ENCODE results near the gene GABRR3.

Gene GABRR3

GRCh38 chr3:97979610-97980009, 55.5 kb downstream of the GABRR3 start:
- Histone ChIP-seq H3K9me3 (ENCODE audit: insufficient read depth, low read length) (no peaks in the 10 kb centered on the region), H3K79me2 (ENCODE audit: insufficient read depth, low read length) (no peaks in the 10 kb centered on the region), H3K9ac (ENCODE audit: low read length) (no peak overlapping the region), H3K27ac (ENCODE audit: low read depth, low read length) (no peak overlapping the region), H3K4me2 (ENCODE audit: low read depth, low read length, poor library complexity, severe bottlenecking) (no peak overlapping the region), H3K4me3 (ENCODE audit: insufficient read depth, low read length, poor library complexity, severe bottlenecking) (no peak overlapping the region), H4K20me1 (ENCODE audit: low read depth, low read length) (no peaks in the 10 kb centered on the region), H3K36me3 (ENCODE audit: low read length) (no peaks in the 10 kb centered on the region), H3F3A (ENCODE audit: insufficient read depth) (no peaks in the 10 kb centered on the region), H2AFZ (ENCODE audit: low read depth, low read length, severe bottlenecking) (no peak overlapping the region), H3K9me2 (replicated peaks; ENCODE audit: insufficient read depth, low read length) (no peaks in the 10 kb centered on the region), H3K27me3 (ENCODE audit: low read length) (no peaks in the 10 kb centered on the region)
- no peak for TF ChIP-seq CTCF (IDR thresholded peaks at IDR 0.05; ENCODE audit: insufficient read depth, low read length, poor library complexity, severe bottlenecking)
- TF ChIP-seq EZH2phosphoT487 (conservative IDR thresholded peaks at IDR 0.05; ENCODE audit: low read length): no peak

- H4K20me1 ChIP-seq (ENCODE audit: low read depth, low read length): no peaks in the 10 kb centered on the region
- no peak overlapping the region for H3K27ac ChIP-seq (ENCODE audit: low read depth, low read length)
- H2AFZ ChIP-seq (ENCODE audit: low read depth, low read length, severe bottlenecking): no peak overlapping the region
- H3K9me2 ChIP-seq (replicated peaks; ENCODE audit: insufficient read depth, low read length): no peaks in the 10 kb centered on the region
- TF ChIP-seq EZH2phosphoT487 (conservative IDR thresholded peaks at IDR 0.05; ENCODE audit: low read length) (no peak), CTCF (IDR thresholded peaks at IDR 0.05; ENCODE audit: insufficient read depth, low read length, poor library complexity, severe bottlenecking) (peak; percentile 10)
- H3K9me3 ChIP-seq (ENCODE audit: insufficient read depth, low read length): no peaks in the 10 kb centered on the region
- no peaks in the 10 kb centered on the region for H3K27me3 ChIP-seq (ENCODE audit: low read length)
- H3K4me3 ChIP-seq (ENCODE audit: insufficient read depth, low read length, poor library complexity, severe bottlenecking): no peak overlapping the region
- no peak overlapping the region for H3K4me2 ChIP-seq (ENCODE audit: low read depth, low read length, poor library complexity, severe bottlenecking)
- H3K36me3 ChIP-seq (ENCODE audit: low read length): no peaks in the 10 kb centered on the region
- H3K9ac ChIP-seq (ENCODE audit: low read length): no peak overlapping the region
- 0 out of 2 replicates have a peak, but pooled peaks cover 4% of the 10 kb centered on the region for H3F3A ChIP-seq (ENCODE audit: insufficient read depth)
- peaks cover 13% of the 10 kb centered on the region for H3K79me2 ChIP-seq (ENCODE audit: insufficient read depth, low read length)
Measured at GRCh38 chr3:97975466-97975865, 59.6 kb downstream of the GABRR3 start.

- Histone ChIP-seq H3K79me2 (ENCODE audit: insufficient read depth, low read length) (peaks cover 18% of the 10 kb centered on the region), H3F3A (ENCODE audit: insufficient read depth) (peaks cover 9% of the 10 kb centered on the region; the same call in 1 of the 2 replicates), H3K9ac (ENCODE audit: low read length) (no peak overlapping the region), H3K9me3 (ENCODE audit: insufficient read depth, low read length) (no peaks in the 10 kb centered on the region), H3K27me3 (ENCODE audit: low read length) (no peaks in the 10 kb centered on the region), H3K4me3 (ENCODE audit: insufficient read depth, low read length, poor library complexity, severe bottlenecking) (no peak overlapping the region), H3K9me2 (replicated peaks; ENCODE audit: insufficient read depth, low read length) (no peaks in the 10 kb centered on the region), H4K20me1 (ENCODE audit: low read depth, low read length) (no peaks in the 10 kb centered on the region), H3K36me3 (ENCODE audit: low read length) (no peaks in the 10 kb centered on the region), H3K4me2 (ENCODE audit: low read depth, low read length, poor library complexity, severe bottlenecking) (no peak overlapping the region), H3K27ac (ENCODE audit: low read depth, low read length) (no peak overlapping the region), H2AFZ (ENCODE audit: low read depth, low read length, severe bottlenecking) (no peak overlapping the region)
- no peak for TF ChIP-seq CTCF (IDR thresholded peaks at IDR 0.05; ENCODE audit: insufficient read depth, low read length, poor library complexity, severe bottlenecking)
- no peak for TF ChIP-seq EZH2phosphoT487 (conservative IDR thresholded peaks at IDR 0.05; ENCODE audit: low read length)
Measured at GRCh38 chr3:97974996-97975395, 60.1 kb downstream of the GABRR3 start.
